Smooth muscle cell (in vitro differentiated cells): ENCODE results near the gene HCAR3. TPM values are rescaled to one million over a fixed set of nuclear protein-coding genes. Genes with fewer than 3 reads are reported as not detected.
"Not testable (repeated sequence)": the region's sequence is repeated elsewhere in the genome, so short reads cannot be mapped to it uniquely, and the experiment has no call there.

Experiments used
- DNase-seq: peaks from one replicate; lab custom pipeline; 2025; ENCODE audit not compliant: unreplicated experiment; lab: John Stamatoyannopoulos, UW
- H2AFZ ChIP-seq: fragments of 200-600 bp; sonication (generic); 2 replicates; pipeline ENCODE4 v1.6.0; 2016; ENCODE audit warnings: antibody characterized with exemption, low read depth, mild to moderate bottlenecking
- H3F3A ChIP-seq: fragments of 200-600 bp; sonication (generic); 2 replicates; pipeline ENCODE4 v1.6.0; 2017; ENCODE audit warnings: antibody characterized with exemption, low read depth
- H3K27ac ChIP-seq: fragments of 200-600 bp; sonication (generic); 2 replicates; pipeline ENCODE4 v1.5.1; 2016; ENCODE audit warnings: low read depth, mild to moderate bottlenecking
- H3K27me3 ChIP-seq: fragments of 200-600 bp; sonication (generic); 2 replicates; pipeline ENCODE4 v1.6.1; 2016; ENCODE audit warnings: low read depth, mild to moderate bottlenecking
- H3K36me3 ChIP-seq: fragments of 200-600 bp; sonication (generic); 2 replicates; pipeline ENCODE4 v1.5.1; 2016; ENCODE audit warnings: low read depth
- H3K4me1 ChIP-seq: fragments of 200-600 bp; sonication (generic); 2 replicates; pipeline ENCODE4 v1.5.1; 2016; ENCODE audit warnings: low read depth
- H3K4me2 ChIP-seq: fragments of 200-600 bp; sonication (generic); 2 replicates; pipeline ENCODE4 v1.6.0; 2016; ENCODE audit warnings: mild to moderate bottlenecking
- H3K4me3 ChIP-seq: fragments of 200-600 bp; sonication (generic); 2 replicates; pipeline ENCODE4 v1.5.1; 2016; ENCODE audit warnings: mild to moderate bottlenecking
- H3K79me2 ChIP-seq: fragments of 200-600 bp; sonication (generic); 2 replicates; pipeline ENCODE4 v1.6.0; 2016; ENCODE audit warnings: low read depth, mild to moderate bottlenecking
- H3K9ac ChIP-seq: fragments of 200-600 bp; sonication (generic); 2 replicates; pipeline ENCODE4 v1.6.0; 2016; ENCODE audit warnings: low read depth
- H3K9me3 ChIP-seq: fragments of 200-600 bp; sonication (generic); replicated peaks from 2 replicates; pipeline ENCODE4 v1.5.1; 2016; ENCODE audit warnings: low read depth
- H4K20me1 ChIP-seq: fragments of 200-600 bp; sonication (generic); 2 replicates; pipeline ENCODE4 v1.6.0; 2016; ENCODE audit warnings: low read depth
- CTCF ChIP-seq: fragments of 200-600 bp; sonication (generic); IDR thresholded peaks from 2 replicates; pipeline ENCODE4 v1.5.1; 2017; ENCODE audit warnings: borderline replicate concordance, mild to moderate bottlenecking, antibody characterized with exemption; ENCODE audit not compliant: insufficient read depth, poor library complexity, severe bottlenecking
- WGBS: methylation state at CpG from one replicate; pipeline ENCODE4 v1.1.7; 2016; ENCODE audit warnings: low lambda C conversion rate; 5-methylcytosine and 5-hydroxymethylcytosine counted together
- polyA plus RNA-seq: library from polyadenylated mRNA; unstranded; fragments of >200 nt; fragmentation: Nextera tagmentation; extraction: Ambion mirVana; gene quantifications from 2 replicates; pipeline ENCODE4 v1.2.1, GENCODE V29; 2016
- total RNA-seq: library from RNA; depleted of rRNA; stranded (reverse); fragments of >200 nt; gene quantifications from 2 replicates; pipeline ENCODE4 v1.2.3, GENCODE V29; 2014

The HCAR3 gene
- total and polyA plus RNA-seq, 2 experiments from 2014 or later = 0.26 TPM; not detected in 1

GRCh38 chr12:122724641-122725243 is 8.1 kb upstream of the HCAR3 start:
- no peak for TF ChIP-seq CTCF
- Histone ChIP-seq H2AFZ (no peak overlapping the region), H3K4me2 (no peak overlapping the region), H4K20me1 (no peaks in the 10 kb centered on the region), H3K27ac (no peak overlapping the region), H3K79me2 (no peaks in the 10 kb centered on the region), H3K4me1 (no peaks in the 10 kb centered on the region), H3K9ac (no peak overlapping the region), H3F3A (no peaks in the 10 kb centered on the region), H3K9me3 (no peaks in the 10 kb centered on the region), H3K27me3 (no peaks in the 10 kb centered on the region), H3K36me3 (no peaks in the 10 kb centered on the region), H3K4me3 (no peak overlapping the region)
- DNase-seq = no peak
- WGBS = 93% methylated on average over 12 of the region's 12 CpGs

GRCh38 chr12:122722387-122722786 is 5.8 kb upstream of the HCAR3 start:
- Histone ChIP-seq H3K36me3 (no peaks in the 10 kb centered on the region), H2AFZ (no peak overlapping the region), H3K27me3 (no peaks in the 10 kb centered on the region), H3K9ac (no peak overlapping the region), H3K9me3 (no peaks in the 10 kb centered on the region), H4K20me1 (no peaks in the 10 kb centered on the region), H3K4me2 (no peak overlapping the region), H3K27ac (no peak overlapping the region), H3K4me1 (no peaks in the 10 kb centered on the region), H3F3A (no peaks in the 10 kb centered on the region), H3K79me2 (no peaks in the 10 kb centered on the region), H3K4me3 (no peak overlapping the region)
- 77% methylated on average over 1 of the region's 1 CpG for WGBS
- no peak for DNase-seq
- TF ChIP-seq CTCF = no peak

- WGBS = 74% methylated on average over 11 of the region's 11 CpGs
- Histone ChIP-seq H2AFZ (no peak overlapping the region), H3K4me2 (no peak overlapping the region), H3K79me2 (no peaks in the 10 kb centered on the region), H3K36me3 (no peaks in the 10 kb centered on the region), H3K4me3 (no peak overlapping the region), H4K20me1 (no peaks in the 10 kb centered on the region), H3K4me1 (no peaks in the 10 kb centered on the region), H3K9me3 (no peaks in the 10 kb centered on the region), H3F3A (no peaks in the 10 kb centered on the region), H3K9ac (no peak overlapping the region), H3K27me3 (no peaks in the 10 kb centered on the region), H3K27ac (peak overlapping the region; percentile 50)
- TF ChIP-seq CTCF = no peak
- DNase-seq = no peak
These were observed 4.5 kb upstream of the HCAR3 start for GRCh38 chr12:122721057-122721545.

- not testable (repeated sequence) for H2AFZ ChIP-seq, H3K9ac ChIP-seq, H3K27ac ChIP-seq, H3K4me2 ChIP-seq, H4K20me1 ChIP-seq, DNase-seq, H3K36me3 ChIP-seq, H3K4me1 ChIP-seq, H3K9me3 ChIP-seq, H3K27me3 ChIP-seq, H3K4me3 ChIP-seq, H3K79me2 ChIP-seq, H3F3A ChIP-seq
- 85% methylated on average over 6 of the region's 6 CpGs for WGBS
These were observed 1.4 kb downstream of the HCAR3 start for GRCh38 chr12:122715211-122715610.

- not testable (repeated sequence) for H3K4me3 ChIP-seq, H3K36me3 ChIP-seq, H3F3A ChIP-seq, H3K9me3 ChIP-seq, H3K9ac ChIP-seq, H3K4me1 ChIP-seq, DNase-seq, H3K27me3 ChIP-seq, H3K79me2 ChIP-seq, H4K20me1 ChIP-seq, H2AFZ ChIP-seq, H3K4me2 ChIP-seq
- WGBS = 98% methylated on average over 4 of the region's 10 CpGs
- peak overlapping the region; percentile 35 for H3K27ac ChIP-seq
These were observed 3.0 kb downstream of the HCAR3 start for GRCh38 chr12:122713491-122714188.

- not testable (repeated sequence) for H3K9ac ChIP-seq, H3K27me3 ChIP-seq, H3K36me3 ChIP-seq, H3K4me2 ChIP-seq, H3K79me2 ChIP-seq, H3F3A ChIP-seq, H3K4me3 ChIP-seq, H4K20me1 ChIP-seq, DNase-seq, H3K4me1 ChIP-seq, H2AFZ ChIP-seq, H3K27ac ChIP-seq, H3K9me3 ChIP-seq
- 84% methylated on average over 1 of the region's 1 CpG for WGBS
These were observed 5.3 kb downstream of the HCAR3 start for GRCh38 chr12:122711266-122711665.
